CD14-positive monocyte (primary cell): Measurements from ENCODE around the gene NEIL1. TPM values are rescaled to one million over a fixed set of nuclear protein-coding genes. Genes with fewer than 3 reads are reported as not detected.

ENCODE experiments used
- DNase-seq, 3 donors: peaks; one replicate each; pipeline ENCODE4 v3.0.0-alpha.2; 2011 to 2022
- H2AFZ ChIP-seq: 2 replicates; pipeline ENCODE4 v1.6.0; 2012; ENCODE audit warnings: mild to moderate bottlenecking, low read depth, low read length, inconsistent platforms; ENCODE audit not compliant: insufficient read depth, poor library complexity, severe bottlenecking
- H3K27ac ChIP-seq, 2 donors: 1 replicate in 1 of 2; 2 replicates in 1 of 2; pipeline ENCODE4 v1.5.1; 2012 to 2013; ENCODE audit warnings: low read length in 2 of 2, control low read depth in 1 of 2, inconsistent platforms in 1 of 2, low read depth in 1 of 2, mild to moderate bottlenecking in 1 of 2
- H3K27me3 ChIP-seq, 2 donors: one replicate each; pipeline versions ENCODE4 v1.6.0 to v1.6.1; 2011 to 2013; ENCODE audit warnings: low read length in 2 of 2; ENCODE audit not compliant: control insufficient read depth in 2 of 2, insufficient read depth in 2 of 2
- H3K36me3 ChIP-seq, 2 donors: replicated peaks in 1 of 2; 1 replicate in 1 of 2; 2 replicates in 1 of 2; pipeline versions ENCODE4 v1.5.1 to v1.6.1; 2012 to 2013; ENCODE audit warnings: low read length in 2 of 2, control low read depth in 1 of 2, inconsistent platforms in 1 of 2, mild to moderate bottlenecking in 1 of 2; ENCODE audit not compliant: insufficient read depth in 2 of 2, control insufficient read depth in 1 of 2
- H3K4me1 ChIP-seq, 2 donors: 1 replicate in 1 of 2; 2 replicates in 1 of 2; pipeline versions ENCODE4 v1.5.1 to v1.6.1; 2012 to 2013; ENCODE audit warnings: low read length in 2 of 2, control low read depth in 1 of 2, inconsistent platforms in 1 of 2, mild to moderate bottlenecking in 1 of 2, moderate library complexity in 1 of 2; ENCODE audit not compliant: insufficient read depth in 2 of 2, control insufficient read depth in 1 of 2
- H3K4me2 ChIP-seq: replicated peaks from 2 replicates; pipeline ENCODE3; 2012; ENCODE audit warnings: low read length, moderate library complexity, mild to moderate bottlenecking; ENCODE audit not compliant: poor library complexity, severe bottlenecking; ENCODE audit errors: extremely low read depth
- H3K4me3 ChIP-seq, 3 experiments: fragments of 200-600 bp in 1 of 3; sonication (generic) in 1 of 3; replicated peaks in 1 of 3; 1 replicate in 2 of 3; 2 replicates in 1 of 3; pipeline ENCODE4 v1.5.1; 2011 to 2013; ENCODE audit warnings: low read length in 3 of 3, mild to moderate bottlenecking in 3 of 3, control low read depth in 2 of 3, low read depth in 2 of 3, inconsistent platforms in 1 of 3, moderate library complexity in 1 of 3
- H3K79me2 ChIP-seq: 2 replicates; pipeline ENCODE4 v1.6.0; 2012; ENCODE audit warnings: mild to moderate bottlenecking, control low read depth, inconsistent platforms, low read length, moderate library complexity; ENCODE audit not compliant: insufficient read depth
- H3K9ac ChIP-seq: 2 replicates; pipeline ENCODE4 v1.6.0; 2017; ENCODE audit warnings: low read length, mild to moderate bottlenecking; ENCODE audit not compliant: insufficient read depth, poor library complexity, severe bottlenecking
- H3K9me3 ChIP-seq, 2 donors: replicated peaks in 1 of 2; 1 replicate in 1 of 2; 2 replicates in 1 of 2; pipeline versions ENCODE4 v1.5.1 to v1.6.1; 2012 to 2013; ENCODE audit warnings: low read length in 2 of 2, control low read depth in 1 of 2; ENCODE audit not compliant: control insufficient read depth in 1 of 2, insufficient read depth in 1 of 2
- H4K20me1 ChIP-seq: 2 replicates; pipeline ENCODE4 v1.6.0; 2012; ENCODE audit warnings: mild to moderate bottlenecking, low read length, control low read depth, moderate library complexity; ENCODE audit not compliant: insufficient read depth
- H3K27ac Mint-ChIP-seq, 7 donors: one replicate each; pipeline ENCODE4 v1.8.0; 2020; ENCODE audit warnings: mild to moderate bottlenecking in 7 of 7, mixed read lengths in 7 of 7, moderate library complexity in 6 of 7, inconsistent platforms in 2 of 7
- H3K27me3 Mint-ChIP-seq, 3 donors: one replicate each; pipeline ENCODE4 v1.8.0; 2021 to 2022; ENCODE audit warnings: low read depth in 3 of 3, mild to moderate bottlenecking in 3 of 3, mixed read lengths in 3 of 3, moderate library complexity in 3 of 3, inconsistent platforms in 1 of 3
- H3K36me3 Mint-ChIP-seq, 2 donors: one replicate each; pipeline ENCODE4 v1.8.0; 2020; ENCODE audit warnings: mixed read lengths in 2 of 2, inconsistent platforms in 1 of 2, mild to moderate bottlenecking in 1 of 2
- H3K4me1 Mint-ChIP-seq: one replicate; pipeline ENCODE4 v1.8.0; 2020; ENCODE audit warnings: mild to moderate bottlenecking, mixed read lengths
- H3K4me3 Mint-ChIP-seq, 2 donors: one replicate each; pipeline ENCODE4 v1.8.0; 2020; ENCODE audit warnings: mild to moderate bottlenecking in 2 of 2, mixed read lengths in 2 of 2, moderate library complexity in 1 of 2
- H3K9me3 Mint-ChIP-seq, 7 donors: one replicate each; pipeline ENCODE4 v1.8.0; 2020 to 2022; ENCODE audit warnings: mixed read lengths in 7 of 7, mild to moderate bottlenecking in 6 of 7, moderate library complexity in 6 of 7, inconsistent platforms in 2 of 7
- CTCF ChIP-seq: fragments of 200-600 bp; IDR thresholded peaks from one replicate; pipeline ENCODE4 v1.8.0; 2022; ENCODE audit warnings: antibody characterized with exemption, mild to moderate bottlenecking
- WGBS: methylation state at CpG from one replicate; pipeline ENCODE4 v1.1.5; 2013; ENCODE audit warnings: missing lambda C conversion rate; ENCODE audit not compliant: insufficient coverage; 5-methylcytosine and 5-hydroxymethylcytosine counted together
- intact Hi-C, 2 donors: fragments of 100-400 bp; cut with micrococcal nuclease; formaldehyde crosslinking; loops; one replicate each; pipeline versions ENCODE4 v1.15.0 to v1.15.1; 2023
- polyA plus RNA-seq, 3 donors: library from polyadenylated mRNA; depleted of rRNA in 1 of 3; unstranded in 2 of 3; stranded (reverse) in 1 of 3; fragments of 300-500 nt in 2 of 3; fragments of >200 nt in 1 of 3; fragmentation: Illumina TruSeq in 2 of 3; gene quantifications; 1 replicate in 2 of 3; 2 replicates in 1 of 3; pipeline ENCODE4 v1.2.3, GENCODE V29; 2012 to 2021

Gene NEIL1
- polyA plus RNA-seq, 3 donors: 0.52 to 6.7 (median 0.53) TPM

- H3K27me3 Mint-ChIP-seq: peaks cover 47 to 75% (median 58%) of the 10 kb centered on the region in 3 donors
- H3K9ac ChIP-seq: peak overlapping the region; percentile 56
- TF ChIP-seq CTCF: no peak
- H3K4me3 ChIP-seq: peak overlapping the region; percentile 52 to 88 (median 70)
- H3K79me2 ChIP-seq: no peaks in the 10 kb centered on the region
- H3K27me3 ChIP-seq: peaks cover 21 to 54% of the 10 kb centered on the region in 2 donors
- peak overlapping the region; percentile 89 to 98 for H3K4me3 Mint-ChIP-seq
- peaks cover 6 to 7% of the 10 kb centered on the region in 2 donors for H3K36me3 Mint-ChIP-seq
- peaks cover 45% of the 10 kb centered on the region for H3K4me1 Mint-ChIP-seq
- peak in 1 of 3 donors; percentile 24 for DNase-seq
- H3K4me1 ChIP-seq: peaks cover 40% of the 10 kb centered on the region in 2 donors
- intact Hi-C loops: no loop called here
- peaks cover 20% of the 10 kb centered on the region in 2 donors for H3K9me3 ChIP-seq
- WGBS: 1% methylated on average over 41 of the region's 65 CpGs
- H3K27ac Mint-ChIP-seq: peak overlapping the region in 3 of 7 donors; percentile 5 to 73 (median 57)
- H3K36me3 ChIP-seq: no peaks in the 10 kb centered on the region
- peaks cover 15 to 39% (median 24%) of the 10 kb centered on the region in 7 donors for H3K9me3 Mint-ChIP-seq
- H4K20me1 ChIP-seq: peaks cover 7% of the 10 kb centered on the region
- H2AFZ ChIP-seq: peak overlapping the region; percentile 78
- peak overlapping the region; percentile 97 for H3K4me2 ChIP-seq
- no peak overlapping the region for H3K27ac ChIP-seq
These were observed 589 bp downstream of the NEIL1 start for GRCh38 chr15:75347222-75348033.

- H3K4me1 Mint-ChIP-seq: peaks cover 49% of the 10 kb centered on the region
- Histone ChIP-seq H3K9ac (peak overlapping the region; percentile 56), H3K4me1 (peaks cover 40% of the 10 kb centered on the region in 2 donors), H3K79me2 (no peaks in the 10 kb centered on the region), H3K36me3 (no peaks in the 10 kb centered on the region), H3K27me3 (peaks cover 21 to 54% of the 10 kb centered on the region in 2 donors), H4K20me1 (peaks cover 8% of the 10 kb centered on the region), H3K4me2 (peak overlapping the region; percentile 97), H3K4me3 (peak overlapping the region; percentile 52 to 88 (median 70)), H2AFZ (peak overlapping the region; percentile 78), H3K27ac (no peak overlapping the region), H3K9me3 (peaks cover 20% of the 10 kb centered on the region in 2 donors)
- peaks cover 8% of the 10 kb centered on the region in 2 donors for H3K36me3 Mint-ChIP-seq
- intact Hi-C loops: no loop called here
- DNase-seq: no peak
- H3K9me3 Mint-ChIP-seq: peaks cover 15 to 39% (median 24%) of the 10 kb centered on the region in 7 donors
- peak overlapping the region; percentile 89 to 98 for H3K4me3 Mint-ChIP-seq
- 2% methylated on average over 43 of the region's 45 CpGs for WGBS
- H3K27me3 Mint-ChIP-seq: peaks cover 44 to 75% (median 56%) of the 10 kb centered on the region in 3 donors
- H3K27ac Mint-ChIP-seq: no peak overlapping the region
- TF ChIP-seq CTCF: no peak
These were observed 1.3 kb downstream of the NEIL1 start for GRCh38 chr15:75348034-75348561.
